ENCODE measurements around the gene TAS2R40.

Gene TAS2R40

DNA sequence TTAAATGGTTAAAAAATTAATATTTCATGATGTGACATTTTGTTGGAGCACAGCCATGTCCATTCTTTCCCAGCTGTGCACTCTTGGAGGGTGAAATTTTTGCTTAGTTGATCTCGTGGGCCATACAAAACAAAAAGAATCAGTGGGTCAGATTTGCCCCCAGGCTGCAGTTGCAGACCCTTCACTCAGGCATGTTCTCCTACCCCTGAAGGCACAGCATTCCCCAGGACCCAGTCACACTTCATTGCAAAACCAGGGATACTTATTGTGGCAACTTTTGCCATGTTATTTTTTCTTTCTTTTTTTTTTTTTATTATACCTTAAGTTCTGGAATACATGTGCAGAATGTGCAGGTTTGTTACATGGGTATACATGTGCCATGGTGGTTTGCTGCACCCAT is 6.0 kb downstream of the TAS2R40 start:
- DNase-seq: no peak

DNA sequence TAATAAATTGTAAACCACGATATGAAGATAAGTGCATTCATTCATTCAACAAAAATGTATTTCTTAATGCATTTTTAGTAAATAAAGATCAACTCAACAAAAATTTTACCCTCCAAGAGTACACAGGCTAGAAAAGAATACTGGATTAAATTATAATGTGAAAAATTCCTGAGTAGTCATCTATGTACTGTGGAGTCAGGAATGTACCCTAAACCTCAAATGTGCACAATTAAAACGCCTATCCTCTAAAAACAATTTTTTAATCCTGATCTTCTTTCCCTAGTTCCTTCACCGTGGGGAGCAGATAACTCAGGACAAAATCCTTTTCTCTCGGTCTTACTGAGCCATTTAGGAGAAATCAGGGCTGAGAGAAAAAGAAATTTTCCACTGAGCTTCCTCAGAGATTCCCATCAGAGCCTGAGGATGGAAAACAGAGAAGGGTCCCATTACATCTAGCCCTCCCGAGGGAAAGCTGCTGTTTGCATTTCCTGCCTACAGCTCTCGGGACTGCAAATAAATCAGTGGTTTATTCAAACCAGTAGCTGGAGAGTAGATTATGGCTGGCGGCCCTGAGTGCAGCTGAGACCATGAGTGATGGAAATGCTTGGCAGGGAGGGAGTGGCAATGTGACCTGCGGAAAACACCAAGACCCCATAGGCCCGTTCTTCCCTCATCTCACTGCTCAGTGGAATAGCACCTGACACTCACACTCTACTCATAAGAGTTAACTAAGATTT is 7.4 kb downstream of the TAS2R40 start:
- peak; percentile 93 to 94 for DNase-seq

DNA sequence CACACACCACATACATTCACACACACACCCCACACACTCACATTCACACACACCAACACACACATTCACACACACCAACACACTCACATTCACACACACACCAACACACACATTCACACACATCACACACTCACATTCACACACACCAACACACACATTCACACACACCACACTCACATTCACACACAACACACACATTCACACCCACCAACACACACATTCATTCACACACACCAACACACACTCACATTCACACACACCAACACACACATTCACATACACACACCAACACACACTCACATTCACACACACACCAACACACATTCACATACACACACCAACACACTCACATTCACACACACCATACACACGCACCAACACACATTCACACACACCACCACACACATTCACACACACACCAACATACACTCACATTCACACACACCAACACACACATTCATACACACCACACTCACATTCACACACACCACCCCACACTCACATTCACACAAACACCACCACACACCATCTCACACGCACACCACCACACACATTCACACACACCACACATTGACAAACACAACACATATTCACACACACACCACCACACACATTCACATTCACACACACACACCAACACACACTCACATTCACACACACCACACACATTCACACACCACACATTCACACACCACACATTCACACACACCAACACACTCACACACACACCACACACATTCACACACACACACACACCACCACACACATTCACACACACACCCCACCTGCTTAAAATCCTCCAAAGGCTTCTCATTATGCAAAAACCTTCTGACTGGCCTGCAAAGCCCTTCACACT is 9.0 kb downstream of the TAS2R40 start:
- DNase-seq: no peak

DNA sequence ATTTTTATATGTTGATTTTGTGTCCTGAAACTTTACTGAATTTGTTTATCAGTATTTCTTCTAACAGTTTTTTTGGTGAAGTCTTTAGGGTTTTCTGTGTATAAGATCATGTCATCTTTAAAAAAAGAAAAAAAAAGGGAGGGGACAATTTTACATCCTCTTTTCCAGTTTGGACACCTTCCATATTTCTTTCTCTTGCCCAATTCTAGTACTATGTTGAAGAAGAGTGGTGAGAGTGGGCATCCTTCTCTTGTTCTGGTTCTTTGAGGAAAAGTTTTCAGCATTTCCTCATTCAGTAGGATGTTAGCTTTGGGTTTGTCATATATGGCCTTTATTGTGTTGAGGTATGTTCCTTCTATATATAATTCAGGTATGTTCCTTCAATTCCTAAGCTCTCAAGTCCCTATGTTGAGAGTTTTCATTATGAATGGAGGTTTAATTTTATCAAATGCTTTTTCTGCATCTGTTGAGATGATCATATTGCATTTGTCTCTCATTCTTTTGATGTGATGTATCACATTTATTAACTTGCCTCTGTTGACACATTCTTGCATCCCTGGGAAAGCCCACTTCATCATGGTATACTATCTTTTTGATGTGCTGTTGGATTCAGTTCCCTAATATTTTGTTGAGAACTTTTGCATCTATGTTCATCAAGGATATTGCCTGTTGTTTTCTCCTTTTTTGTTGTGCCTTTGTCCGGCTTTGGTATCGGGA is 12.1 kb downstream of the TAS2R40 start:
- no peak for DNase-seq

DNA sequence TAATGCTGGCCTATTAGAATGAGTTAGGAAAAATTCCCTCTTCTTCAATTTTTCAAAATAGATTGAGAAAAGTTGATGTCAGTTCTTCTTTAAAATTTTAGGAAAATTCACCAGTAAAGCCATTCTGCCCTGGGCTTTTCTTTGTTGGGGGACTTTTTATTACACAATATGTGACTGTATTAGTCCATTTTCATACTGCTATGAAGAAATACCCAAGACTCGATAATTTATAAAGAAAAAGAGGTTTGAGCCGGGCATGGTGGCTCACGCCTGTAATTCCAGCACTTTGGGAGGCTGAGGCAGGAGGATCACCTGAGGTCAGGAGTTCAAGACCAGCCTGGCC is 12.7 kb downstream of the TAS2R40 start:
- DNase-seq: no peak

DNA sequence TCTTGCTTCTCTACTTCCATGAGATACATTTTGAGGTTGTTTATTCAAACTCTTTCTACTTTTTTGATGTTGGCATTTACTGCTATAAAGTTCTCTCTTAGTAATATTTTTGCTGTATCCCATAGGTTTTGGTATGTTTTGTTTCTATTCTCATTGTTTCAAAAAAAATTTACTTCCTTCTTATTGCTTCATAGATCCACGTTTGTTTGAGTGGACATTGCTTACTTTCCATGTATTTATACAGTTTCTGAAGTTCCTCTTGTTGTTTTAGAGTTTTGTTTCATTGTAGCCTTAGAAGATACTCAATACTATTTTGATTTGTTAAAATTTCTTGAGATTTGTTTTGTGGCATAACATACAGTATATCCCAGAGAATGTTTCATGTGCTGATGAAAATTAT is 13.7 kb downstream of the TAS2R40 start:
- no peak for DNase-seq

DNA sequence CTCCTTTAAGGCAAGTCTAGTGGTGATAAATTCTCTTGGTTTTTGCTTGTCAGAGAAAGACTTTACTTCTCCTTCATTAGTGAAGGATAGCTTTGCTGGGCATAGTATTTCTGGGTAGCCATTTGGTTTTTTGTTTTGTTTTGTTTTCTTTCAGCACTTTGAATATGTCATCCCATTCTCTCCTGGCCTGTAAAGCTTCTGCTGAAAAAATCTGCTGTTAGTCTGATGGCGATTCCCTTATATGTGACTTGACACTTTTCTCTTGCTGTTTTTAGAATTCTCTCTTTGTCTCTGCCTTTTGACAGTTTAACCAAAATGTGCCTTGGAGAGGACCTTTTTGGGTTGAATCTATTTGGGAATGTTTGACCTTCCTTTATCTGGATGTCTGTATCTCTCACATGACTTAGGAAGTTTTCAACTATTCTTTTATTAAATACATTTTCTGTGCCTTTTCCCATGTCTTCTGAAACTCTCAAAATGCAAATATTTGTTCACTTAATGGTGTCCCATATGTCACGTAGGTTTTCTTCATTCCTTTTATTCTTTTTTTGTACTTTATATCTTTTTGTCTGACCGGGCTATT is 14.7 kb downstream of the TAS2R40 start:
- no peak for DNase-seq

DNA sequence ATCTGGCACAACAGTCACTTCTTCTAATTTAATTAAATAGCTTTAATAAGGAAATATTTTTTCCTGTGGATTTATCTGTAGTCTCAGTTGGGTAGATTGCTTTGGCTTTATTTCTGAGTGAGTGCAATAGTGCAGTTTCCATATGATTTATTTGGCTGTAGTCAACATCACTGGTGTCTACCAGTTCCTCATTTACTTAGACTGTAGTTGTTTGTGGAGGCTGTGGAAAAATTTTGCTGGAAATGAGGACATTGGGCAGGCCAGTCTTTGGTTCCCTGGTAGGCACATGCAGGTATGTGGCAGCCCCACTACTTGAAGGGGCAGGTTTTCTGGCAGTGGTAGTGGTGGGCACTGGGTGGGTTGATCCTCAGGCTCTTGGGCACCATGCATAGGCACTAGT is 15.5 kb downstream of the TAS2R40 start:
- DNase-seq: no peak

DNA sequence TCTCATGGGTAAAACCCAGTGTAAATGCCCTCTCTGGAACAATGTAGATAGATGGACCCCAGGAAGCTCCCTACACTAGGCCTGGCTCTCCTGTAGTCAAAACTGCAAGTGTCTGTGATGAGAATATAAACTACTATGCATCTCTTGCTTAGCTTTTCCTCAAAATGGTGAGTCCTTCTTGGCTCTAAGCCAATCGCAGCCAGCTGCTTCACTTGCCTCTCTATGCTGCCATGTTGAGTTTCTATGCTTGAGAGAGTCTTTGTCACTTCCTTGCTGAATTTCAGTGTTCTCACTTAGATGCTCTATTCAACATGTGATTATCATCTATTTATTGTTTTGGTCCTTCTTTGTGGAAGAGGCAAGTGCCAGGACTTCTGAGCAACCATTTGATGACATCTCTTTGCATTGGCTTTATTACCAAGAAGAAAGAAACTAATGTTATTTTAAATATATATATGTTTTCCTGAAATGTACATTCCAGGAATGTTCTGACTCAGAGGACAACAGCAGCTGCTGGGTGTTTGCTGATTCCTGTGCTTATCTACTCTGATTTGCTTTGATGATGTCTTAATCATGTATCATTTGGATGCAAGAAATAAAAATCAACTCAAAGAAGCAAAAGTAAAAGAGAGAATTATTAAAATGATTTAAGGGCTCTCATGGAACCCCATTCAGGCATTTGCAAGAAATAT is 16.6 kb downstream of the TAS2R40 start:
- no peak for DNase-seq

DNA sequence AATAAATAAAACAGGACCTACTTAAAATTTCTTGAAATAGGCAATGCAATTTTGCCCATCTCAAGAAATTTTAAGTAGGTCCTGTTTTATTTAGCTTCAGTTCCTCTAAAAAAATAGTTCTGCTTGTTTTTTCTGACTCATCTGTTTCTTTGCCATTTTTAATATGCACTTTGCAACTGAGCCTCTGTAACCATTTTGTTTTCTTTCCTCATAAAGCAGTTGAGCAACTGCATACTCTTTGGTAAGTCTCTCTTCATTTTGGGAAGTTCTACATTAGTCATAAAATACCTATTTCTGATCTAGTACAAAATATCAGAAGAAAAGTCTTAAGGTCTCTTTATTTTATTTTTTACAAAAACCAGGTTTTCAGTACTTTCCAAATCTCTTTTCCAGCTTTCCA is 18.0 kb downstream of the TAS2R40 start:
- no peak for DNase-seq

DNA sequence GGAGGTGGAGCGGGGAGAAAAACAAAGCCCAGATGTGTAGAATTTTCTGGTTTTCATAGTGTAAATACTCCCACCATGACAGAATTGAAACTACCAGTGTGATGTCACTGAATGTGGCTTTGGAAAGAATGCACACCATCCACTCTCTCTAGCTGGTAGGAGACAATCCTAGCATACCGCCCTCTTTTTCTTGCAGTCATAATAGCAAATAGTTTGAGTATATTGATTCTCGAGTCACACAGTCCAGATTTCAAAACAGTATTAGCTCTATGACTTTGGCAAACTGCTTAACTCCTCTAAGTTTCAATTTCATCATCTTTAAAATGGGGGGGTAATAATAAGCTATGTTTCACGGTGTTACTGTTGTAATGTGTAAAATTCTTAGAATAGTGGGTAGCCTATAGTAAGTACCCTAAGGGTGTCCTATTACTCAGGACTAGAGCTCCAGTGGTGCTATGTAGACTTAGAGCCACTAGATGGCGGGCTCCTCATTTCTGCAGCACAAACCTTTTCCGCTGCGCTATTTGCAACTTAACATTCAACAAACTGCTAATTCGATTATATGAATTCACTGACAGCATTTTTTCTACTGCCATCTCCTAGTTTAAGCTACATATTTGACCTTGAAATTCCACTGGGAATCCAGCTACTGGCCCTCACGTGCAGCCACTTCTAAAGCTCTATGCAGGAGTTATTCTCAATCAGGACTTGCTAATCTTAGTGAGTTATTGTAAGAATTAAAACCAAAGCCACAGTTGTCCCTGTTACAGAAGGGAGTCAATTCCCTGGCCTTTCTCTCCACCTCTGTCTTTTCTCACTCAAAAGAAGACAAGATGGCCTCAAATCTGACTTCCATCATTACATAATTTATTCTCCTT is 18.7 kb downstream of the TAS2R40 start:
- DNase-seq: peak; percentile 63 to 84

DNA sequence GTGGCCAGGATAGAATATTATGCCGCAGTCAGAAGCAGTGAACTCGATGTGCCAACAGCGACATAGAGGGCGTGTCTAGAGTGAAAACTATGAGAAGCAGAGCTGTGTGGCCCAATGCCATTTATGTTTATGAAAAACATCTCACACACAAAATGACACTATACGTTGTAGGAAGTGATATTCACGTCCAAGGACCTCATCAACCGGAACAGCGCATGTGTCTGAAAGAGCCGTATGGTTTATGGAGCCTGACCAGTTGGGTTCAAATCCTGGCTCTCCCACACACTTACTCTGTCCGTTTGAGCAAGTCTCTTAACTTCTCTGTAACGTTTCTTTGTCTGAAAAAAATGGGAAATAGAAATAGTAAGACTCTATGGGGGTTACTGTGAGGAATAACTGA is 20.5 kb downstream of the TAS2R40 start:
- no peak for DNase-seq

DNA sequence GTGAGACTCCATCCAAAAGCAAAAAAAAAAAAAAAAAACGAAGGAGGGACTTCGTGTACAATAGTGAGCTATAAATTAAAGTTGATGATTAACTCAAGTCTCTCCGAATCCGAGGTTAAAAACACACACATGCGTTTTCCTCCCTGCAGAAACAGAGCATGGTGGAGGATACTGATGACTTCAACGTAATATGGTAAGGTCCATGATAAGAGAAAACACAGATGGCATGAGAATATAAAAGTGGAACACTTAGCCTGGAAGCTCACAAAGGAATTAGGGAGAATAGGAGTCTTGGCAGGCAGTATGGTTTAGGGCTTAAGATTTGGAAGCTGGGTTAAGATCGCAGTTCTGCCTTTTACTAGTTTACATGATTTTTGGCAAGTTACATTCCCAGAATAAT is 21.3 kb downstream of the TAS2R40 start:
- DNase-seq: no peak

DNA sequence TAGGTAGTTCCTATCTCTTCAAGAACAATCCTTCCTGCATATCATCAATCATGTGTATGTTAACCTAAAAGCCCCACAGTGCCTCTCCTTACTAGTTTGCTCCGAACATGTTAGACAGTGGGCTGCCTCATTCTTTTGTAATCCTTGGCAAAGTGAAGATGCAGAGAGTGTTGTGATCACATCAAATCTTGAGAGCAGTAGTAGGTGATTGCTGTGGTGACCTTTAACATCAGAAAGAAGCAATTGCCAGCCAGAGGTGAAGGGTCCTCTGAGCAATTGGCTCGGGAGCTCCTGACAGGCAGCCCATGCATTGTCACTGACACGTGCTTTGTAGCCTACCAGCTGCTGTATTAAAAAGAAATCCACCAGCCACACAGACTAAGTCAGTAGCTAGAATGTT is 21.8 kb downstream of the TAS2R40 start:
- DNase-seq: no peak

DNA sequence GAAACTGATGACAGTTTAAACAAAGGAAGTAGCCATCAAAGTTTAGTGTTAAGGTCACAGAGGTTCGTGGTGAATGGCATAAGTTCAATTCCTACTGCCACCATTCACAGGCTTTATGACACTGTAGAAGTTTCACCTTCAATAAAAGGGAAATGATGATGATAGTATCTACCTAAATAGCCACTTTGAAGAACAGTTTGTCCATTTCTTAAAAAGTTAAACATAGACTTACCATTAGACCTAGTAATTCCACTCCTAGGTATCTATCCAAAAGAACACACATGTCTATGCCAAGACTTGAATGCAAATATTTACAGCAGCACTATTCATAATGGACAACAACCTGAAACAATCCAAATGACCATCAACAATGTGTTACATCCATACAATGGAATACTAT is 22.5 kb downstream of the TAS2R40 start:
- no peak for DNase-seq

DNA sequence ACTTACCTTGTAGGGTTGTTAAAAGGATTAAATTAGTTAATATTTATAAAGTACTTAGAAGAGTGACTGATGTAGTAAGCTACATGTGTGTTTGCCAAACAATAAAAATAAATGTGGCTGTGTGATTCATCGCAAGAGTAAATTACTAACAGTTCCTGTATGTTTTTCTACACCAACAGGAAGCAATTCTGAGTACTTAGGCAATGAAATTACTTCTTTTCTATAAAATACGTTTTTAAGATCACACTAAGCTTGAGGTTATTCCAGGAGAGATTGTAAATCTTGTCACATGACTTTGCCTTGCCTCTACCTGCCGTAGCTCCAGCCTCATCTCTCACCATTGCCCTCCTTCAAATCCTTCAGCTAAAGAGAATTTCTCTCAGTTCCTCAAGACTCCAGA is 23.3 kb downstream of the TAS2R40 start:
- no peak for DNase-seq

DNA sequence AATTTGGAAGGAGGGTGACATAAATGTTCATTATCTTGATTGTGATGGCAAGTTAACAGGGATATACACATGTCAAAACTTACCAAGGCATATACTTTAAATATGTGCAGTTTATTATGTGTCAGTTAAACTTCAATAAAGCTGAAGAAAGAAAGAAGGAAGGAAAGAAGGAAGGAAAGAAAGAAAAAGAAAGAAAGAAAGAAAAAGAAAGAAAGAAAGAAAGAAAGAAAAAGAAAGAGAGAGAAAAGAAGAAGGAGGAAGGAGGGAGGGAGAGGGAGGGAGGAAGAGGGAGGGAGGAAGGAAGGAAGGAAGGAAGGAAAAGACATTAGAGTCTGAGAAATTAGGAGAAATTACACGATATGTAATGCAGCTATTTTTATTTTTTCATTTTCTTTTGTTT is 25.5 kb downstream of the TAS2R40 start:
- no peak for DNase-seq

DNA sequence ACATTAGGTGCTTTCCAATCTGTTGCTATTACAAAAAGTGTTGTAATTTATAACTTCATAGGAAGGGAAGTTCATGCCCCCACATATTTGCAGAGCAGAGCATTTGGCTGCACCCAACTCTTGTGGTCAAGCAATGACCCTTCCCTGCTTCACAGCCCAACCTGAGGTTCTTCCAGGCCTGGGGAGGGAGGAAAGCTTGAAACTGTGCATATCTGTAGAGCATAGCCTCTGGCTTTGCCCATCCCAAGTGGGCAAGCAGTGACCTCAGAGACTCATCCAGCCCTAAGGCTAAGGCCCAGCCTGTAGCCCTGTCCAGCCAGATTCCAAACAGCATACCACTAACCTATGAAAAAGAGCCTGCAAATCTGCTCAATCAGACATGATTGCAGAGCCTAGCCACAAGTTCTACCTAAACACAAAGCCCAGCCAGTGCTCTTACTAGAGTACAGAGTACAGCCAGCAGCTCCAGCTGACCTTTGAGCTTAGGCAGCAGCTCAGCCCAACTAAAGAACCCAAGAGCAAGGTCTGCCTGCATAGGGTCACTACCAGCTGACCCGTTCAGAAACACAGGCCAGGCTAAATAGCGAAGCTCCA is 27.0 kb downstream of the TAS2R40 start:
- DNase-seq: no peak

DNA sequence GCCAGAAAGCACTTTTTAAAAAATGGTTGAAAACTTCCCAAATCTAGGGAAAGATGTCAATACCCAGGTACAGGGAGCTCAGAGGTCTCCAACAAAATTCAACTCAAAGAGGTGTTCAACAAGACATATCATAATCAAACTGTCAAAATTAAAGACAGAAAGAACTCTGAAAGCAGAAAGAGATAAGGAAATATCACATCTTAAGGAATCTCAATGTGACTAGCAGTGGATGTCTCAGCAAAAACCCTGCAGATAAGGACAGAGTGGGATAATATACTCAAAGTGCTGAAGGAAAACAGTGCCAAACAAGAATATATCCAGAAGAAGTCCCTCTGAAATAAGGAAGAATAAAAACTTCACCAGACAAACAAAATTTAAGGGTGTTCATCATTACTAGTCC is 28.4 kb downstream of the TAS2R40 start:
- no peak for DNase-seq

DNA sequence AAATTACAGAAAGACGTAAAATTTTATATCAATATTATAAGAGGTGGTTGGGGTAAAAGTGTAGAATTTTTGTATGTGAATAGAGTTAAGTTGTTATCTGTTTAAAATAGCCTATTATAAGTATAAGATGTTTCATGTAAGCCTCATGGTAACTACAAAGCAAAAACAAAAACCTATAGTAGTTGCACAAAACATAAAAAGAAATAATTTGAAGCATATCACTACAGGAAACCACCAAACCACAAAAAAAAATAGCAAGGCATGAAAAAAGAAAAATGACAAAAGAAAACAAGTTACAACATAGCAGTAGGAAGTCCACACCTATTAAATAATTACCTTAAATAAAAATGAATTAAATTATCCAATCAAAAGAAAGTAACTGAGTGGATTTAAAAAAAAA is 29.0 kb downstream of the TAS2R40 start:
- DNase-seq: no peak

DNA sequence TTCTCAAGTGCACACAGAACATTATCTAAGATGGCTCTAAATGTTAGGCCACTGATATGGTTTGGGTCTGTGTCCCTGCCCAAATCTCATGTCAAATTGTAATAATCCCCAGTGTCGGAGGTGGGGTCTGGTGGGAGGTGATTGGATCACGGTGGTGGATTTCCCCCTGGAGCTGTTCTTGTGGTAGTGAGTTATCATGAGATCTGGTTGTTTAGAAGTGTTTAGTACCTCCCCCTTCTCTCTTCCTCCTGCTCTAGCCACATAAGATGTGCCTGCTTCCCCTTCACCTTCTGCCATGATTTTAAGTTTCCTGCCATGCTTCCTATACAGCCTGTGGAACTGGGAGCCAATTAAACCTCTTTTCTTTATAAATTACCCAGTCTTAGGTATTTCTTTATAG is 30.2 kb downstream of the TAS2R40 start:
- no peak for DNase-seq

DNA sequence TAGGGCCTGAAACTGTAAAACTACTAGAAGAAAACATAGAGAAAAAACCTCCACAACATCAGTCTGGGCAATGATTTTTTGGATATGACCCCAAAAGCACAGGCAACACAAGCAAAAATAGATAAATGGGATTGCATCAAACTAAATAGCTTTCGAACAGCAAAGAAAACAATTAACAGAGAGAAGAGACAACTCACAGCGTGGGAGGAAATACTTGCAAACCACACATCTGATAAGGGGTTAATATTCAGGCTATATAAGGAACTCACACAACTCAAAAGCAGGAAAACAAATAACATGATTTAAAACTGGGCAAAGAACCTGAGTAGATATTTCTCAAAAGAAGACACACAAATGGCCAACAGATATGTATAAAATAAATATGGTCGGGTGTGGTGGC is 33.7 kb downstream of the TAS2R40 start:
- DNase-seq: no peak

Measured in NCI-H526 (cell line).